Epithelial cell of proximal tubule (primary cell): Measurements from ENCODE around the gene TLR7. TPM values are rescaled to one million over a fixed set of nuclear protein-coding genes. Genes with fewer than 3 reads are reported as not detected.

Experiments
- DNase-seq: peaks from one replicate; pipeline ENCODE4 v3.0.0-alpha.2; 2011; ENCODE audit warnings: low read depth
- H3K4me3 ChIP-seq: 2 replicates; pipeline ENCODE4 v1.5.1; 2011; ENCODE audit warnings: low read depth, mild to moderate bottlenecking, low read length
- CTCF ChIP-seq: conservative IDR thresholded peaks from 2 replicates; pipeline ENCODE4 v1.5.1; 2012; ENCODE audit warnings: low read depth, mild to moderate bottlenecking, low read length
- total RNA-seq: library from RNA; depleted of rRNA; stranded (reverse); fragments of >200 nt; gene quantifications from 2 replicates; pipeline ENCODE4 v1.2.3, GENCODE V29; 2015

Gene TLR7
- total RNA-seq, 1 donor from 2014 or later = not detected

GRCh38 chrX:12887141-12887540, 20.3 kb downstream of the TLR7 start:
- H3K4me3 ChIP-seq = no peak overlapping the region
- DNase-seq = no peak
- TF ChIP-seq CTCF = no peak

GRCh38 chrX:12887767-12888166, 20.9 kb downstream of the TLR7 start:
- no peak overlapping the region for H3K4me3 ChIP-seq
- no peak for DNase-seq
- TF ChIP-seq CTCF = no peak

- no peak overlapping the region for H3K4me3 ChIP-seq
- DNase-seq = no peak
- no peak for TF ChIP-seq CTCF
Observed at GRCh38 chrX:12890467-12890866, 23.6 kb downstream of the TLR7 start.

- no peak for DNase-seq
- TF ChIP-seq CTCF = no peak
- no peak overlapping the region for H3K4me3 ChIP-seq
Observed at GRCh38 chrX:12891171-12891570, 24.3 kb downstream of the TLR7 start.

- DNase-seq = no peak
- TF ChIP-seq CTCF = no peak
- H3K4me3 ChIP-seq = no peak overlapping the region
Observed at GRCh38 chrX:12891915-12892506, 25.1 kb downstream of the TLR7 start.

- no peak overlapping the region for H3K4me3 ChIP-seq
- no peak for DNase-seq
- no peak for TF ChIP-seq CTCF
Observed at GRCh38 chrX:12892716-12893115, 25.8 kb downstream of the TLR7 start.
